ENCODE measurements around the gene SLC25A1. TPM values are rescaled to one million over a fixed set of nuclear protein-coding genes. Genes with fewer than 3 reads are reported as not detected.
"Not testable (repeated sequence)": the region's sequence is repeated elsewhere in the genome, so short reads cannot be mapped to it uniquely, and the experiment has no call there.

The SLC25A1 gene
- total RNA-seq, 1 experiment from 2014 or later, result 54.8 TPM

GRCh38 chr22:19174106-19175025, 4.2 kb downstream of the SLC25A1 start:
- no peak for DNase-seq (ENCODE audit: low read depth, low spot score)
- in situ Hi-C loops (cut with HindIII; ENCODE audit: low pct_unique_long_range_greater_than_20kb, low sequenced_read_pairs), result no loop called here

GRCh38 chr22:19173047-19174035, 5.2 kb downstream of the SLC25A1 start:
- DNase-seq (ENCODE audit: low read depth, low spot score), result no peak
- in situ Hi-C loops (cut with HindIII; ENCODE audit: low pct_unique_long_range_greater_than_20kb, low sequenced_read_pairs), result no loop called here

- DNase-seq (ENCODE audit: low read depth, low spot score), result no peak
- in situ Hi-C loops (cut with HindIII; ENCODE audit: low pct_unique_long_range_greater_than_20kb, low sequenced_read_pairs), result no loop called here
Observed at GRCh38 chr22:19172213-19173046, 6.1 kb downstream of the SLC25A1 start.

GRCh38 chr22:19169947-19170318, 8.6 kb downstream of the SLC25A1 start:
- in situ Hi-C loops (cut with HindIII; ENCODE audit: low pct_unique_long_range_greater_than_20kb, low sequenced_read_pairs), result no loop called here
- DNase-seq (ENCODE audit: low read depth, low spot score), result no peak

GRCh38 chr22:19169002-19169946, 9.3 kb downstream of the SLC25A1 start:
- in situ Hi-C loops (cut with HindIII; ENCODE audit: low pct_unique_long_range_greater_than_20kb, low sequenced_read_pairs), result no loop called here

GRCh38 chr22:19168088-19168890, 10.2 kb downstream of the SLC25A1 start:
- no peak for DNase-seq (ENCODE audit: low read depth, low spot score)
- in situ Hi-C loops (cut with HindIII; ENCODE audit: low pct_unique_long_range_greater_than_20kb, low sequenced_read_pairs), result no loop called here

More at GRCh38 chr22:19169002-19169946, 9.3 kb downstream of the SLC25A1 start:
- DNase-seq (ENCODE audit: low read depth, low spot score), result no peak

GRCh38 chr22:19167106-19167869, 11.2 kb downstream of the SLC25A1 start:
- in situ Hi-C loops (cut with HindIII; ENCODE audit: low pct_unique_long_range_greater_than_20kb, low sequenced_read_pairs), result no loop called here
- DNase-seq (ENCODE audit: low read depth, low spot score), result no peak

- no peak for DNase-seq (ENCODE audit: low read depth, low spot score)
- in situ Hi-C loops (cut with HindIII; ENCODE audit: low pct_unique_long_range_greater_than_20kb, low sequenced_read_pairs), result no loop called here
Observed at GRCh38 chr22:19166421-19166820, 12.1 kb downstream of the SLC25A1 start.

- DNase-seq (ENCODE audit: low read depth, low spot score), result no peak
- in situ Hi-C loops (cut with HindIII; ENCODE audit: low pct_unique_long_range_greater_than_20kb, low sequenced_read_pairs), result no loop called here
Observed at GRCh38 chr22:19164425-19164824, 14.1 kb downstream of the SLC25A1 start.

GRCh38 chr22:19158649-19159048, 19.9 kb downstream of the SLC25A1 start:
- in situ Hi-C loops (cut with HindIII; ENCODE audit: low pct_unique_long_range_greater_than_20kb, low sequenced_read_pairs), result not testable (repeated sequence)

GRCh38 chr22:19156109-19156508, 22.4 kb downstream of the SLC25A1 start:
- in situ Hi-C loops (cut with HindIII; ENCODE audit: low pct_unique_long_range_greater_than_20kb, low sequenced_read_pairs), result not testable (repeated sequence)

More at GRCh38 chr22:19158649-19159048, 19.9 kb downstream of the SLC25A1 start:
- not testable (repeated sequence) for DNase-seq (ENCODE audit: low read depth, low spot score)

GRCh38 chr22:19152942-19153883, 25.3 kb downstream of the SLC25A1 start:
- no peak for DNase-seq (ENCODE audit: low read depth, low spot score)
- in situ Hi-C loops (cut with HindIII; ENCODE audit: low pct_unique_long_range_greater_than_20kb, low sequenced_read_pairs), result no loop called here

More at GRCh38 chr22:19156109-19156508, 22.4 kb downstream of the SLC25A1 start:
- not testable (repeated sequence) for DNase-seq (ENCODE audit: low read depth, low spot score)

- in situ Hi-C loops (cut with HindIII; ENCODE audit: low pct_unique_long_range_greater_than_20kb, low sequenced_read_pairs), result no loop called here
- DNase-seq (ENCODE audit: low read depth, low spot score), result no peak
Observed at GRCh38 chr22:19151329-19152191, 27.0 kb downstream of the SLC25A1 start.
